Glutamatergic neuron (in vitro differentiated cells): Measurements from ENCODE around the gene PPFIBP2. TPM values are rescaled to one million over a fixed set of nuclear protein-coding genes. Genes with fewer than 3 reads are reported as not detected.

Source experiments
- DNase-seq: peaks from one replicate; pipeline ENCODE4 v3.0.0; 2022
- H3K27ac Mint-ChIP-seq: one replicate; pipeline ENCODE4 v1.8.0; 2020; ENCODE audit warnings: mild to moderate bottlenecking, mixed read lengths, inconsistent platforms; ENCODE audit not compliant: unreplicated experiment
- H3K27me3 Mint-ChIP-seq: one replicate; pipeline ENCODE4 v1.8.0; 2020; ENCODE audit warnings: mild to moderate bottlenecking, moderate library complexity, mixed read lengths, inconsistent platforms; ENCODE audit not compliant: unreplicated experiment
- H3K36me3 Mint-ChIP-seq: one replicate; pipeline ENCODE4 v1.8.0; 2020; ENCODE audit warnings: mild to moderate bottlenecking, mixed read lengths, inconsistent platforms; ENCODE audit not compliant: unreplicated experiment
- H3K4me1 Mint-ChIP-seq: one replicate; pipeline ENCODE4 v1.8.0; 2020; ENCODE audit warnings: mild to moderate bottlenecking, low read depth, mixed read lengths, inconsistent platforms; ENCODE audit not compliant: unreplicated experiment
- H3K4me3 Mint-ChIP-seq: one replicate; pipeline ENCODE4 v1.8.0; 2020; ENCODE audit warnings: mild to moderate bottlenecking, mixed read lengths, inconsistent platforms; ENCODE audit not compliant: unreplicated experiment
- H3K9me3 Mint-ChIP-seq: one replicate; pipeline ENCODE4 v1.8.0; 2020; ENCODE audit warnings: mild to moderate bottlenecking, moderate library complexity, mixed read lengths, inconsistent platforms; ENCODE audit not compliant: unreplicated experiment
- CTCF ChIP-seq: fragments of 200-600 bp; sonication (generic); IDR thresholded peaks from one replicate; pipeline ENCODE4 v1.5.0; 2021; ENCODE audit not compliant: partially characterized antibody, unreplicated experiment
- total RNA-seq: library from RNA; stranded (reverse); fragmentation: NEBNext Ultra II Directional; extraction: Animal tissue kit (Norgen Biotek cat#: 25700); gene quantifications from one replicate; pipeline ENCODE4 v1.2.1, GENCODE V29; 2021; ENCODE audit not compliant: unreplicated experiment

The PPFIBP2 gene
- total RNA-seq, 1 donor from 2014 or later = 1.5 TPM

GRCh38 chr11:7636350-7636749 lies 122.6 kb downstream of the PPFIBP2 start:
- H3K9me3 Mint-ChIP-seq = no peaks in the 10 kb centered on the region
- H3K36me3 Mint-ChIP-seq = no peaks in the 10 kb centered on the region
- no peak for DNase-seq

DNA sequence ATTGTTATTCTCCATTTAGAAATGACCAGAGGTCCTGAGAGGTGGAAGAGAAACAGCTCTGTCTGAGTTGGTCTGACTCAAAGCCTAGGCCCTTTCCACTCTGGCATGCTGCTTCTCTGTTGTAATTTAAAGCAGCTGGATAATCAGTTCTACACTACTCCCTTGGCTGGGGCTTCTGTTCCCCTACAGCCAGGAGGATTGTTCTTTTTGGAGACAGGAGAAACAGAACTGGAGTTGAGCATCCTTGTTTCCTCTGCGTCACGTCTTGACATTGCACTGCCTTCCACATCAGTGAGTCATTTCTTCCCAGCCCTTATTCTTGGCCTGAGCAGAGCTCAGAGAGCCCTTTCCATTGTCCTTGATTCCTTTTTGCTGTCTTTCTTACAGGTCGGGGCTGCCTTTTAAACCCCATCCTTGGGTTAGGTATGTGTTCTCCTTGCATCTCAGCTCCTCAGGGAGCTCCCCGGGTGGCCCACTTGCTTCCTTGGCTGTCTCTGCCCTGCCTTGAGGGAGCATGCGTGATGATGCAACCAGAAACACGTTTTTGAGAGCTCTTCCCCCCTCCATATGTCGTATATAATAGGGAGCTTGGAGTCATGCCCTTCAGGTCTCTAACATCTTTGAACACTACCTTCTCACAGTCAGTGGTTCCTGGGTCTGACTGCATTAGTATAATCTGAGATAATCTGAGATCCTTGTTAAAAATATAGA lies 123.8 kb downstream of the PPFIBP2 start:
- no peak for TF ChIP-seq CTCF
- DNase-seq = no peak
- Mint-ChIP-seq H3K4me1 (no peaks in the 10 kb centered on the region), H3K36me3 (no peaks in the 10 kb centered on the region), H3K27ac (no peak overlapping the region), H3K4me3 (no peak overlapping the region), H3K27me3 (peaks cover 1% of the 10 kb centered on the region), H3K9me3 (no peaks in the 10 kb centered on the region)

More at GRCh38 chr11:7636350-7636749, 122.6 kb downstream of the PPFIBP2 start:
- TF ChIP-seq CTCF = no peak
- no peak overlapping the region for H3K4me3 Mint-ChIP-seq
- H3K4me1 Mint-ChIP-seq = no peaks in the 10 kb centered on the region
- peaks cover 1% of the 10 kb centered on the region for H3K27me3 Mint-ChIP-seq
- H3K27ac Mint-ChIP-seq = no peak overlapping the region

GRCh38 chr11:7638710-7639642 lies 125.2 kb downstream of the PPFIBP2 start:
- Mint-ChIP-seq H3K4me1 (no peaks in the 10 kb centered on the region), H3K9me3 (no peaks in the 10 kb centered on the region), H3K27ac (no peak overlapping the region), H3K27me3 (peaks cover 1% of the 10 kb centered on the region), H3K4me3 (no peak overlapping the region), H3K36me3 (no peaks in the 10 kb centered on the region)
- TF ChIP-seq CTCF = no peak
- DNase-seq = no peak

- no peak for DNase-seq
- Mint-ChIP-seq H3K27ac (no peak overlapping the region), H3K27me3 (peaks cover 1% of the 10 kb centered on the region), H3K4me3 (no peak overlapping the region), H3K4me1 (no peaks in the 10 kb centered on the region), H3K36me3 (no peaks in the 10 kb centered on the region), H3K9me3 (no peaks in the 10 kb centered on the region)
- TF ChIP-seq CTCF = no peak
Observed at GRCh38 chr11:7639643-7640025, 125.8 kb downstream of the PPFIBP2 start.

DNA sequence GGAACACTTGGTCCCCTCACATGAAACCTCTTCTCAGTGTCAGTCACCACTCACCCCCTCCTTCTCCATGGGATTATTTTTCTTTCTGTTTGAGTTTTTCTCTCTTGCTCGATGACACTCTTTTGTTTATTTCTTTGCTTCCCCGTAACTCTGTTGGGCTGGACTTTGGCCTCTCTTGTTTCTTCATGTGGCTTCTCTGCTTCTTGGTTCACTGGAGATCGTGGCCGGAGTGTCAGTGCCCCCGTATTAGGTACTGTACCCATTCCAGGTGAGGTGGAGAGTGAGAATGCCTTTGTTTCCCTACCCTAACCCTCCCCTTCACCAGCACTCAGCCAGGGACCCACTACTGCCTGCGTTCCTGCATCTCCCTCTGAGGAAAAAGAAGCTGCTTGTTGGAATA lies 127.0 kb downstream of the PPFIBP2 start:
- TF ChIP-seq CTCF = no peak
- H3K27ac Mint-ChIP-seq = no peak overlapping the region
- no peak overlapping the region for H3K4me3 Mint-ChIP-seq
- H3K27me3 Mint-ChIP-seq = peaks cover 1% of the 10 kb centered on the region
- no peaks in the 10 kb centered on the region for H3K9me3 Mint-ChIP-seq
- DNase-seq = no peak
- no peaks in the 10 kb centered on the region for H3K4me1 Mint-ChIP-seq
- H3K36me3 Mint-ChIP-seq = no peaks in the 10 kb centered on the region
